ENCODE data around the gene EBF3.

DNA sequence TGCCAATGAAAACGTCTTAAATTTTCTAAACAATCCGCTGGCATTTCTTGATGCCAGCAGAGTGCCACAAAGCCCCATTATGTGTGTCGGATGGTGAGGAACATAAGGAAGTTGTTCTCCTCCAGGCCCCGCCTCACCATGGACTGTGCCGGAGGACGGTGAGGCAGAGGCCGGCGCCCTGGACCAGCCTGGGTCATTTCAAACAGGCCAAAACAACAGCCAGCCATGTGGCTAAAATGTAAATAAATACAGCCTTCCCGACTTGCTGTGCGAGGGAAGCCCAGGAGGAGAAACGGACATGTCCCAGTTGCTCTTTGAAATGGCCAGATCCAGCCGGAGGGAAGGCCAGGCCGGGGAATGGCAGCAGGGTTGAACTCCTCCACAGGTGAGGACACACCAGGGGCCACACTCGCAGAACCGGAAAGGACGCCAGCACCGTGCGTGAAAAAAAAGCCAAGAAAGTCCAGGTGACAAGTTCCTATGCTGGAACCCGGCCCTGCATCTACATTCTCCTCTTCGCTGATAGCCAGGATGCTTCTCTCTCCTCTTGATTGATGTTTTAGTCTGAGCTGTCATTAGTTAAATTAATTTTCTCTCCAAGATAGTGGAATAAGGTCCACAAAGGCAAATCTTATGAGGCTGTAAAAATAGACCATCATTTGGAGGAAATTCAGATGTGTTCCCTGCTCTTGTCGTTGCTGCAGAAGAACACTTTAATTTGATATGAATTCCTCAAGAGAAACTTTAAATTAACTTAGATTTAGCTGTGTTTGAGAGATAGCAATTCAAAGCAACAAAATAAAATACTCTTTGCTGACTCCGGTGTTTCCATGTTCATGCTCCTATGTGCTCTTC lies 64.6 kb downstream of the EBF3 start:
- TF ChIP-seq YY1 (IDR thresholded peaks at IDR 0.05; ENCODE audit: borderline replicate concordance in 1 of 3, control insufficient read depth in 1 of 3, extremely low read depth in 1 of 3, insufficient read depth in 3 of 3, insufficient read length in 1 of 3, insufficient replicate concordance in 2 of 3, low read depth in 1 of 3, low read length in 2 of 3), result no peak
- TF ChIP-seq, protein P1, sequence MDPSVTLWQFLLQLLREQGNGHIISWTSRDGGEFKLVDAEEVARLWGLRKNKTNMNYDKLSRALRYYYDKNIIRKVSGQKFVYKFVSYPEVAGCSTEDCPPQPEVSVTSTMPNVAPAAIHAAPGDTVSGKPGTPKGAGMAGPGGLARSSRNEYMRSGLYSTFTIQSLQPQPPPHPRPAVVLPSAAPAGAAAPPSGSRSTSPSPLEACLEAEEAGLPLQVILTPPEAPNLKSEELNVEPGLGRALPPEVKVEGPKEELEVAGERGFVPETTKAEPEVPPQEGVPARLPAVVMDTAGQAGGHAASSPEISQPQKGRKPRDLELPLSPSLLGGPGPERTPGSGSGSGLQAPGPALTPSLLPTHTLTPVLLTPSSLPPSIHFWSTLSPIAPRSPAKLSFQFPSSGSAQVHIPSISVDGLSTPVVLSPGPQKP (CRISPR knock-in tag; IDR thresholded peaks at IDR 0.05), result no peak
- TF ChIP-seq POLR2AphosphoS5 (IDR thresholded peaks at IDR 0.05; ENCODE audit: control insufficient read depth, insufficient read depth, low read depth, low read length), result no peak
- TF ChIP-seq EZH2 (IDR thresholded peaks at IDR 0.05; ENCODE audit: borderline replicate concordance, low read depth, low read length), result no peak
- TF ChIP-seq NR2C1 (IDR thresholded peaks at IDR 0.05), result no peak
- no peak for TF ChIP-seq NR2C1 (tag; IDR thresholded peaks at IDR 0.05)
- TF ChIP-seq GABPA (tag; conservative IDR thresholded peaks at IDR 0.05; ENCODE audit: low read depth), result no peak
- TF ChIP-seq, protein P2, sequence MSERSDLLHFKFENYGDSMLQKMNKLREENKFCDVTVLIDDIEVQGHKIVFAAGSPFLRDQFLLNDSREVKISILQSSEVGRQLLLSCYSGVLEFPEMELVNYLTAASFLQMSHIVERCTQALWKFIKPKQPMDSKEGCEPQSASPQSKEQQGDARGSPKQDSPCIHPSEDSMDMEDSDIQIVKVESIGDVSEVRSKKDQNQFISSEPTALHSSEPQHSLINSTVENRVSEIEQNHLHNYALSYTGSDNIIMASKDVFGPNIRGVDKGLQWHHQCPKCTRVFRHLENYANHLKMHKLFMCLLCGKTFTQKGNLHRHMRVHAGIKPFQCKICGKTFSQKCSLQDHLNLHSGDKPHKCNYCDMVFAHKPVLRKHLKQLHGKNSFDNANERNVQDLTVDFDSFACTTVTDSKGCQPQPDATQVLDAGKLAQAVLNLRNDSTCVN (CRISPR knock-in tag; IDR thresholded peaks at IDR 0.05), result no peak
- no peak for TF ChIP-seq ZNF76 (CRISPR knock-in tag; IDR thresholded peaks at IDR 0.05; ENCODE audit: borderline replicate concordance)
- no peak for TF ChIP-seq ARID2 (IDR thresholded peaks at IDR 0.05)
- no peak for TF ChIP-seq SREBF2 (CRISPR knock-in tag; IDR thresholded peaks at IDR 0.05)
- TF ChIP-seq, protein P3, sequence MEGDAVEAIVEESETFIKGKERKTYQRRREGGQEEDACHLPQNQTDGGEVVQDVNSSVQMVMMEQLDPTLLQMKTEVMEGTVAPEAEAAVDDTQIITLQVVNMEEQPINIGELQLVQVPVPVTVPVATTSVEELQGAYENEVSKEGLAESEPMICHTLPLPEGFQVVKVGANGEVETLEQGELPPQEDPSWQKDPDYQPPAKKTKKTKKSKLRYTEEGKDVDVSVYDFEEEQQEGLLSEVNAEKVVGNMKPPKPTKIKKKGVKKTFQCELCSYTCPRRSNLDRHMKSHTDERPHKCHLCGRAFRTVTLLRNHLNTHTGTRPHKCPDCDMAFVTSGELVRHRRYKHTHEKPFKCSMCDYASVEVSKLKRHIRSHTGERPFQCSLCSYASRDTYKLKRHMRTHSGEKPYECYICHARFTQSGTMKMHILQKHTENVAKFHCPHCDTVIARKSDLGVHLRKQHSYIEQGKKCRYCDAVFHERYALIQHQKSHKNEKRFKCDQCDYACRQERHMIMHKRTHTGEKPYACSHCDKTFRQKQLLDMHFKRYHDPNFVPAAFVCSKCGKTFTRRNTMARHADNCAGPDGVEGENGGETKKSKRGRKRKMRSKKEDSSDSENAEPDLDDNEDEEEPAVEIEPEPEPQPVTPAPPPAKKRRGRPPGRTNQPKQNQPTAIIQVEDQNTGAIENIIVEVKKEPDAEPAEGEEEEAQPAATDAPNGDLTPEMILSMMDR (IDR thresholded peaks at IDR 0.05 in 2 of 3, conservative IDR thresholded peaks at IDR 0.05 in 1 of 3; ENCODE audit: insufficient read depth in 2 of 3, low read depth in 1 of 3, low read length in 3 of 3), result no peak
